Skin epidermis (tissue), 12 donors: ENCODE data around the gene HRAS.

Source experiments
- H3K27ac ChIP-seq, 21 experiments: fragments of 200-600 bp; sonication (generic) in 11 of 21; one replicate each; pipeline ENCODE4 v1.5.0; 2020; ENCODE audit warnings: mild to moderate bottlenecking in 3 of 21, inconsistent platforms in 2 of 21, moderate library complexity in 2 of 21
- H3K4me3 ChIP-seq, 7 experiments: fragments of 200-600 bp; sonication (generic) in 2 of 7; one replicate each; pipeline ENCODE4 v1.5.0; 2020; ENCODE audit warnings: inconsistent platforms in 2 of 7, mild to moderate bottlenecking in 2 of 7, moderate library complexity in 1 of 7

The HRAS gene

DNA sequence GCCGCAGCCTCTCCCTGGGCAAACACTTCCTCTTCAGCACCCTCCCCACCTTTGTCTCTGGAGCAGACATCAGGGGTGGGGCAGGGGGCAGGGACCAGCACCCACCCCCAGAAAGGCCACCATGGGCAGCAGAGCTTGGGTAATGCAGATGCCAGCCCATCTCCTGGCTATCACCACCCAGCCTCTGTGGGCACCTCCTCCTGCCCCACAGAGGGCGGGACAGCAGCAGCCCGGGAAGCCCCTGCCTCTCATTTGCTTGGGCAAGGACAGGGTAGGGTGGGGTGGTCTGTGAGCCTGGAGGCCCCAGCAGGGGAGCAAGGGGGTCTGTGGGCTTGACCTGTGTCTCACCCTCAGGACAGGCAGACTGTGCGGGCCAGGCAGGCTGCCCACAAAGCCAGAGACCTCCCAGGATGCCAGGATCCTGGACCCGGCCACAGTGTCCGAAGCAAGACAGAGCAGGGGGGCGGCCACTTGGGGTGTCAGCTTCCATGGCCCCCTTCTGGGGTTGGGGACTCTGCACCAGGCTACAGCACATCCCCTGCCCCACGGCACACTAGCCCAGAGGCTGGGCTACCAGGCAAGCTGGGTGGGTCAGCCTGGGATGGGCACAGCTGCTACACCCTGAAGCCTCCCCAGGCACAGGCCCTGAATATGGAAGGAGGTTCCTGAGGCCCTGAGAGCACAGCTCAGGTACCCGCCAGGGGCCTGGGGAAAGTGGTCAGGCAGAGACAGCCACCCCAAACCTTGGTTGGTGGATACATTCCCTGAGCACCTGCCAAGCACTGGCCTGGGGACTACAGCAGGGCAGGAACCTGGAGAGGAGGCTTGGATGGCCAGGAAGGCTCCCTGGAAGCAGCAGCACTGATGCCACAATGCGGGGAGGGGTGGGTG is 32.8 kb downstream of the HRAS start:
- H3K27ac ChIP-seq: peak overlapping the region in 18 of 21 experiments; percentile 63 to 100 (median 98)
- H3K4me3 ChIP-seq: peak overlapping the region in 3 of 7 experiments; percentile 45 to 83 (median 71)

DNA sequence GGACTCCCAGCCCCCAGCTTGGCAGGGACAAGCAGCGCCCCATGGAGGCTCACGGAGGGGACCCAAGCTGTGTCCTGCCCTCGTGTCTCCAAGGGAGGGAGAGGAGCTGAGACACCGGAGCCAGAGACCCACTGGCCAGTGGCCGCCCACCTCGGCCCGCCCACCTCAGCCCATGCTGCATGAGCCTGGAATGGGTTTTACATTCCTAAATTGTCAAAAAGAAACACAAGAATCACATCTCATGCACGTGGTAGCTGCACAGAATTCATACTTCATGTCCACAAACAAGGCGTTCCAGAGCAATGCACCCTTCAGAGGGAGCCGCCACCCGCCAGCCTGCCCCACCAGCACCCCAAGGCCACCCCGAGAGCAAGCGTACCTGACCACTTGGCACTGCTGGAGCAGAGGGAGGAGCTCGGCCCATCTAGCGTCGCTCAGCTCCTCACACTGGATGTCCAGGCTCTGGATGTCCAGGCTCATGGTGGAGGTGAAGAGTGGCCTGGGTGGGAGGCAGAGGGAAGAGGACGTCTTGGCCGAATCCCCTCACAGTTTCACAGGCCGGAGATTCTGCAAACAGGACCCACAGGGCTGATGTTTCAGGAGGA is 33.6 kb downstream of the HRAS start:
- Histone ChIP-seq H3K4me3 (no peak overlapping the region), H3K27ac (peak overlapping the region in 8 of 21 experiments; percentile 78 to 100 (median 100))

DNA sequence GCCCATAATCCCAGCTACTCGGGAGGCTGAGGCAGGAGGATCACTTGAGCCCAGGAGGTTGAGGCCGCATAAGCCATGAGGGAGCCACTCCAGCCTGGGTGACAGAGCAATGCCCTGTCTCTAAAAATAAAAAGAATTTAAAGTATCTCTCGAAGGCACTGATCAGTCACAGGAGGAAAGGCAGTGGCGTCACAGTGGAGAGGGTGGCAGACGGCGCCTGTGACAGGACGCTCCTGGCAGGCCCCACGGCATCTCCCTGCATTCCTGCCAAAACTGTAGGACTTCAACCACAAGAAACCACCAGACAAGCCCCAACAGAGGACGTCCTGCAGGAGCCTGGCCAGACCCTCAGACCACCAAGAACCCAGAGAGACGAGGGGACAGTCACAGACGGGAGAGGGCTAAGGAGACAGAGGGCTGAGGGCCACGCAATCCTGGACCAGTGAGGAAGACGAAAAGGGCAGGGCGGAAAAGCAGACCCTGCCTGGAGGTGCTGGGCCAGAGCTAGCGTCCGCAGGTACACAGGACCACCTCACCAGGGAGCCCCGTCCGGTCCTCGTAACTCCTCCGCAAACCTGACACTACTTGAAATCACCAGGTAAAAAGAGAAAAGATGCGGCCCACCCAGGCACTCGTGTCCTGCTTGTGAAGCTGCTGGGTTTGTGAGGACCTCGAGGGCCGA is 34.2 kb downstream of the HRAS start:
- no peak overlapping the region for H3K27ac ChIP-seq
- no peak overlapping the region for H3K4me3 ChIP-seq

DNA sequence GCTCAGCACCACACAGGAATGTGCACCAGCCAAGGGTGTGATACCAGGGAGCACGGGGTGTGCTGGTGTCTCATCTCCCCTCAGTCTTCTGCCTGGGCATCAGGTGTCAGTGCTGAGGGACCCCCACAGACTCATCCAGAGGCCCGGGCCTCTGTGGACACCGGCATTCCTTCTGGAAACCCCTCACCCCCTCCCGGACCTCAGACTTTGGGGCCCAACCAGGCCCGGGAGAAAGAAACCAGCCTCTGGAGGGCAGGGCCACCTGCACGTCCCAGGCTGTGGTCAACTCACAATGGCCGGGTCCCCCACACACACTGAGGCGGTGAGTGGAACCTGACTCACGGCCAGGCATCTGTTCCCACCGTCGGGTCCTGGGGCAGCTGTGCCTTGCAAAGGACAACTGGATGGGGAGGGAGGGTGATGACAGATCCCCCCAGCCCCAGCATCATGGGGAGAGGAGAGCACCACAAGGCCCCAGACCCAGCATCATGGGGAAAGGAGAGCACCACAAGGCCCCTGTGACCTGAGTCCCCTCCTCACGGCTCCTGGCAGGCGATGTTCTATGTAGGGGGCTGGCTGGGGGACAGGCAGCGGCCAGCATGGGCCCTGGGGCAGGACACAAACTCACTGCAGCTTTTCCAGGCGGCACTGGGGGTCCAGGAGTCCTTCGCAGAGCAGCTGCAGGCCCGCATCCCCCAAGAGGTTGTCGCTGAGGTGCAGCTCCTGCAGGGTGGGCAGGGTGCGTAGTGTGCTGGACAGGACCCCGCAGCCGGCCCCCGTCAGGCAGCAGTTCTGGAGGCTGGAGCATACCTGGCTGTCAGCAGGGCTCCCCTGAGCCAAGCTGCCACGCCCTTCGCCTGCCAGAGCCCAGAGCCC is 35.9 kb downstream of the HRAS start:
- Histone ChIP-seq H3K27ac (peak overlapping the region in 1 of 21 experiments; percentile 27), H3K4me3 (no peak overlapping the region)

DNA sequence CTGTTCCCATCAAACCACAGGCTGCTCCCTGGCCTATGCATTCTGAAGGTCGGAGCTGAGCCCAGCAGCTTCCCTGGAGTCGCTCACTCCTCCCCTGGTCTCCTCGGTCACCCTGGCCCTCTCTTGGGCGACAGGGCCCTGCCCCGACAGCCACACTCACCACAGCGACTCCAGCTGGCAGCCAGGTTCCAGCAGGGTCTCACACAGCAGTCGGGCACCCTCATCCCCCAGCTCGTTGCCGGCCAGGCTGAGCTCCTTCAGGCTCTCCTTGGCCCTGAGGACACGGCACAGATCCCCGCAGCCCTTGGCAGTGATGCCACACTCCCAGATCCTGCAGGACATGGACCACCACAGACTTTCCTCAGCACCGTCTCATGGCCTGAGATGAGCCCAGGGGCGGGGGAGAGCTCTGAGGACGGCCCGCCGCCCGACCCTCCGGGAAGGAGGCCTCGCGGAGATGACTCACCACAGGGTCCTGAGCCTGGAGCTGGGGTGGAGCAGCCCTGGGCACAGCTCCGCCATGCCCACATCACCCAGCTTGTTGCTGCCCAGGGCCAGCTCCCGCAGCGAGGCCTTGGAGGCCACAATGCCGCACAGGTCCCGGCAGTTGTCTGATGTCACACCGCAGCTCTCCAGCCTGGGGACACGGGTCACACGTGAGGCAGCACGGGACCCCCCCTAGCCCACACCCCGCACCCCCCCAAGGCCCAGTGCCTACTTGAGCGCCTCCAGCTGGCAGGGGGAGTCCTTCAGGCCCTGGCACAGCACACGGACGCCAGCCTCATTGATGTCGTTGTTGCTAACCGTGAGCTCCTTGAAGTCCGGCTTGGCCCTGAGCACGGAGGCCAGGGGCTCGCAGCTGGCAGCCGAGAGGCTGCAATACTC is 36.8 kb downstream of the HRAS start:
- Histone ChIP-seq H3K4me3 (no peak overlapping the region), H3K27ac (peak overlapping the region in 1 of 21 experiments; percentile 27)

DNA sequence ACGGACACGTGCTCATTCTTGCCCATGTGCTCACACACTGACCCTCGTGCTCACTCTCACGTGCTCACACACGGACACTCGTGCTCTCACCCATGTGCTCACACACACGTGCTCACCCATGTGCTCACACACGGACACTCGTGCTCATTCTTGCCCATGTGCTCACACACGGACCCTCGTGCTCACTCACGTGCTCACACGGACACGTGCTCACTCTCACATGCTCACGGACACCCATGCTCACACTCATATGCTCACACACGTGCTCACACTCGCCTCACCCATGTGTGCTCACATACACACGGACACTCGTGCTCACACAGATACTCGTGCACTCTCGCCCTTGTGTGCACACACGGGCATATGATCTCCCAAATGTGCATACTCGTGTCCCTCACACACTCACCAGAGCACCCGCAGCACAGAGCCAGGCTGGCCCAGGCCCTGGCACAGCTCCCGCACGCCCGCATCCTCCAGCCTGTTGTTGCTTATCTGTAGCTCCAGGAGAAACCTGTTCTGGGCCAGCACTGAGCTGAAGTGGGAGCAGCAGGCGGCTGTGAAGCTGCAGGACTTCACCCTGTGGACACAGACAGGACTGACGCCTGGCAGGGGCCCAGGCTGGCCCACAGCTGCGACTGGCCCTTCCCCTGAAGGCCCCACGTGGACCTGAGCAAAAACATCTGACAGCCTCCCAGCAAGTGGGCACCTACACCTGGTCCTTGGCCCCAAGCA is 37.6 kb downstream of the HRAS start:
- no peak overlapping the region for H3K4me3 ChIP-seq
- no peak overlapping the region for H3K27ac ChIP-seq

DNA sequence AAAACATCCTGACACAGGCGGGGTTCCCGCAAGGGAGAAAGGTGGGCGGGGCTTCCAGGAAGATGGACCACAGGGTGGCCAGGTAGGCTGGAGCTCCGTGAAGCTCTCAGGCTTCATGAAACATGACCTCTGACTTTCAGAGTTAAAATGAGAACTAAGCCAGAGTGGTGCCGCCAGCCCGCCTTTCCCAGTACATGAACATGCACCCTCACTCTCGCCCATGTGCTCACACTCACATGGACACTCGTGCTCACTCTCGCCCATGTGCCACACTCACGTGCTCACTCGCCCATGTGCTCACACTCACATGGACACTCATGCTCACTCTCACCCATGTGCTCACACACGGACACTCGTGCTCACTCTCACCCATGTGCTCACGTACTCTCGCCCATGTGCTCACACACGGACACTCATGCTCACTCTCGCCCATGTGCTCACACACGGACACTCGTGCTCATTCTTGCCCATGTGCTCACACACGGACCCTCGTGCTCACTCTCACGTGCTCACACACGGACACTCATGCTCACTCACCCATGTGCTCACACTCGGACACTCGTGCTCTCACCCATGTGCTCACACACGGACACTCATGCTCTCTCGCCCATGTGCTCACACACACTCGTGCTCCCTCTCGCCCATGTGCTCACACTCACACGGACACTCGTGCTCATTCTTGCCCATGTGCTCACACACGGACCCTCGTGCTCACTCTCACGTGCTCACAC is 38.4 kb downstream of the HRAS start:
- no peak overlapping the region for H3K4me3 ChIP-seq
- no peak overlapping the region for H3K27ac ChIP-seq

DNA sequence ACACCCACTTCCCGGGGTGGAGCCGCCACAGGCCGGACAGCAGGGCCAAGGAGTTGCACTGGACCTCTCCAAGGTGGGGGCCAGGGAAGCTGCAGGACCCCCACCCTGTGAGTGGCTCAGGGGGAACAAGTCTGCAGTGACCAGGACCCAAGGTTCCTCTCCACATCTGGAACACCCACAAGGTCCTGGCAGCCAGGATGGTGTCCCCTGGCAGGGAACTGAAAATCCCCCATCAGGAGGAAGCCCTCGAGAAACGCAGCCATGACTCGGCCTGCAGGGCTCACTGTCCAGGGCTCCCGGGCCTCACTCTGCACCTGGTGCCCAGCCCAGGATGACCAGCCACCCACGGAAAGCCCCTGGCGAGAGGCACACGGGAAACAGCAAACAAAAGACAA is 39.8 kb downstream of the HRAS start:
- Histone ChIP-seq H3K4me3 (no peak overlapping the region), H3K27ac (peak overlapping the region in 1 of 21 experiments; percentile 26)

DNA sequence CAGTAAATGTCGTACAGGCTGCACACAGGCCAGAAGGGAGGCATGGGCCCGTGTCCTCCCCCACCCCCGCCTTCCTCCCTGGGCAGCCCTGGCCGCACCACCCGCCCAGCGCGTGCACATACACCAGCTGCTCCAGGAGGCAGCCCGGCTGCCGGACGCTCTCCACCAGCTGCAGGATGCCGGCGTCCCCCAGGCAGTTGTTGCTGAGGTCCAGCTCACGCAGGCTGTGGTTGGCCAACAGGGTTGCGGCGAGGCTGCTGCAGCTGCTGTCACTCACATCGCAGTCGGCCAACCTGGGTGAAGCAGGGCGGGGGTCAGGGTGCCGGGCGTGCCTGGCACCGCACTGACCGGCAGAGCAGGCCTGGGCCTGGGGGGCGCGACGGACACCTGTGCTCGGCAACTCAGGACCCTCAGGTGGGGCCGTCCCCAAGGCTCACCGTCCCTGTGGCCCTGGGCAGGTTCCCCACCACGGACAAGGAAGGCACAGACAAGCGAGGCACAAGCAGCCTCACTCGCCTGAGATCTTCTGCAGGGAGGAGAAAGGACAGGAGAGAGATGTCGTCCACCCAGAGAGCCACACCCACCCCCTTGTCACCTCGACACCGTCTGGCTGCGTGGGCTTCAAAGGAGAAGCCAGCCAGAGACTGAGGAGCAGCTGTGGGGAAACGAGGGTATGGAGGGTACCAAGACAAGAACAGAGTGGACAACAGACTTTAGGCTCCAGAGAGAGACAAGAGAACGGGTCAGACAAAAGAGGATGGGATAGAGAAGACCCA is 40.4 kb downstream of the HRAS start:
- no peak overlapping the region for H3K4me3 ChIP-seq
- H3K27ac ChIP-seq: peak overlapping the region in 1 of 21 experiments; percentile 26

DNA sequence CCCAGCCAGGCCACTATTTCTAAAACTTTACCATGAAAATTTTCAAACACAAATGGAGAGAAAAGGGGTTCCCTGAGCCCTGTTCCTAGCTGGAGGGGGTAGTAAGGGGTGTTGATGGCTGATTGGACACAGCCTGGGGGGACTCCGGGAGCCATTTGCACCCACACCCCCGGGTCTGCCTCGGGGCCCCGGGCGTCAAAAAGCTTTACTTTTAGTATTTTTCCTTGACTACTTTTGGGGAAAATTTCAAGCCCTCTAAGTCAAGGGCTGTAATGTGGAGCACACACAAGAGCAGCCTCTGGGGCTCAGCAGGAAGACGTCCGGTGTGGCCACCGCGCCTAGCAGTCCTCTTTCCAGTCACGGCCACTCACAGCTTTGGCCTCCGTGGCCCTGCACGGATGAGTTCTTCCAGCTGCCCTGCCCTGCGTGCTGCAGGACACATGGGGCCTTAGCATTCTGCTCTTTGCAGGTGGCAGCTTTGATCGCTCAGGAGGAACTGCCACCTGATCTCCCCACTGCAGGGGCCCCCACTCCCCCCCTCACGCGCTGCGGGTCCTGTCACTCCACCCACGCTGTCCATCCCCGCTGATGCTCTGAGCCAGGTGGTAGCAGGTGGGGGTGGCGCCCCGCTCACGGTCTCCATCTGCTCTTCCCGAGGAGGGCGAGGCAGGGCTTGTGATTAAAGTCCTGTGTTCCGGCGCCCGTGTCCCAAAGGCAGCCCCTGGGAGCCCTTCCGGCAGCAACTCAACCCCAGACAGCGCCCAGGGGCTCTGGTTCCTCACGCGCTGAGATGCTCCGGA is 42.7 kb downstream of the HRAS start:
- no peak overlapping the region for H3K4me3 ChIP-seq
- H3K27ac ChIP-seq: no peak overlapping the region

DNA sequence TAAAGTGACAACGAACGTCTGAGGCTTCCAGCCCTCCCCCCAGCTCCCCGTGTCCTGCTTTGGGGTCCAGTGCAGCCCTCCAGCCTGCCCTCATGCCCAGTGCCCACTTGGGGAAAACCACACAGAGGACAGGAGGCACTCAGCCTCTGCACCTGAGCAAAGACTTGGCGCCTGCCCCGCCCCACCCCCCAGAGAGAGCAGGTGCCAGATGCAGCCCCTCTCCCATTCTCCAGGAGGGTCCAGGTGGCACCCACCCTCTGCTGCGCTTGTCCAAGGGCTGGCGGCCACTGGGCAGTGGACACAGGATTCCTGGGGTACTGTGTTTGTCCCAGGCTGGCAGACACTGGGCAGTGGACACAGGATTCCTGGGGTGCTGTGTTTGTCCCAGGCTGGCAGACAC is 44.0 kb downstream of the HRAS start:
- no peak overlapping the region for H3K4me3 ChIP-seq
- no peak overlapping the region for H3K27ac ChIP-seq

DNA sequence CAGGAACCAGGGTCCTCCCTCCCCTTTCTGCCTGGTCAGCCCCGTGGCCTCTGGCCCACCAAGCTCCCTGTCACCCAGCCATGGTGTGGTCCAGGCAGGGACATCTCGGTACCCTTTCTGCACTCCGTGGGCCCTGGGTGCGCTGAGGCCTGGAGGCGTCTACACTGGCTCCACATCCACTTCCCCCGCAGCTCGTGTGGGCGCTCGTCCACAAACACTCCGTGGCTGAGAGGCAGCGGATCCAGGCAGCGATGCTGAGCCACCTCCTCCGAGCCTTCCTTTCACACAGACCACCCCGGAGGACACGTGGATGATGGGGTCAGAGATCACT is 44.5 kb downstream of the HRAS start:
- H3K4me3 ChIP-seq: no peak overlapping the region
- H3K27ac ChIP-seq: no peak overlapping the region

DNA sequence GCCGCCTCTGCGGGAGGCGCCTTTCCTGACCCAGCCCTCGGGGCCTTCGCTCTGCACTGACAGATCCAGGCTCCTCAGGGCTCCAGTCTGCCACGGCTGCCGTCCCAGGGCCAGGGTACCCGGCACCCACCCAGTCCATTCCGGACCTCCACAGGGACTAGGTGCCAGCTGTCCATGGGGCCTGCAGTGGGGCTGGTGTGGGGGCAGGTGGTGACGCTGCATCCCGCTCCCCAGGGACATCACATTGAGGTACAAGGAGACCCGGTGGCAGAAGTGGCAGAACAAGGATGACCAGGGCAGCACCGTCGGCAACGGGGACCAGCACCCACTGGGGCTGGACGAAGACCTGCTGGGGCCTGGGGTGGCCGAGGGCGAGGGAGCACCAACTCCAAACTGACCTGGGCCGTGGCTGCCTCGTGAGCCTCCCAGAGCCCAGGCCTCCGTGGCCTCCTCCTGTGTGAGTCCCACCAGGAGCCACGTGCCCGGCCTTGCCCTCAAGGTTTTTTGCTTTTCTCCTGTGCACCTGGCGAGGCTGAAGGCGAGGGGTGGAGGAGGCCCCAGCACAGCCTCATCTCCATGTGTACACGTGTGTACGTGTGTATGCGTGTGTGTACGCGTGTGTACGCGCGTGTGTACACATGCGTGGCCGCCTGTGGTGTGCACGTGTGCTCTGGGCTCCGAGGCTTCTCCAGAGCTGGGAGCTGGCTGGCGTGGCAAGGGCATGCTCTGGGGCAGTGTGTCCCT is 45.0 kb downstream of the HRAS start:
- H3K27ac ChIP-seq: no peak overlapping the region
- H3K4me3 ChIP-seq: no peak overlapping the region

DNA sequence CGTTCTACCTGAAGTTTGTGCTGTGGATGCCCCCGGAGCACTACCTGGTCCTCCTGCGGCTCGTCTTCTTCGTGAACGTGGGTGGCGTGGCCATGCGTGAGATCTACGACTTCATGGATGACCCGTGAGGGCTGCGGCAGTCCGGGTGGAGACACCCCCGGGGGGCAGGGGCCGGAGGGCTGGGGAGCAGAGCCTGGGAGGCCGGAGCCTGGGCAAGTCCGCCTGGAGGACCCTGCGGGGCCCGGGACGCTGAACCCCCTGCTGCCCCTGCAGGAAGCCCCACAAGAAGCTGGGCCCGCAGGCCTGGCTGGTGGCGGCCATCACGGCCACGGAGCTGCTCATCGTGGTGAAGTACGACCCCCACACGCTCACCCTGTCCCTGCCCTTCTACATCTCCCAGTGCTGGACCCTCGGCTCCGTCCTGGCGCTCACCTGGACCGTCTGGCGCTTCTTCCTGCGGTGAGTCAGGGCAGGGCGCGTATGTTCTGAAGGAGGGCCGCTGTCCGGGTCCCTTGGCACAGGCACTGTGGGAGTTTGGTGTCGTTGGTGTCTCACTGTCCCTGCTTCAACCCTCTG is 45.7 kb downstream of the HRAS start:
- Histone ChIP-seq H3K27ac (no peak overlapping the region), H3K4me3 (no peak overlapping the region)

DNA sequence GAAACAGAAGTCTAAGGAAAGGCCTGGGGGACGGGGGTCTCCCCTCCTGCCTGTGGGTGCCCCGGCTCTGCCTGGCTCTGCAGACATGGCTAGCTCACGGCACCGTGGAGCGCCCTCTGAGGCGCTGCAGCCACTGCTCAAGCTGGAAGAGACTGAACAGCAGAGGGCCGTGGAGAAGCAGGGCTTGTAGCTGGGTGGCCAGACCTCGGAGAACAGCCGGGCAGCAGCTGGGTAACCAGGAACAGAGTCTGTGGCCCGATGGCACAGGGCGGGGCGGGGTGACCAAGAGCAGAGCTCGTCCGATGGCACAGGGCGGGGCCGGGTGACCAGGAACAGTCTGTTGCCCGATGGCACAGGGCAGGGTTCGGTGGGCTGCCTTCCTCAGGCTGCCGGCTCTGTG is 46.4 kb downstream of the HRAS start:
- Histone ChIP-seq H3K4me3 (no peak overlapping the region), H3K27ac (no peak overlapping the region)
